AG04449 (cell line): Measurements from ENCODE around the gene UNC5C.

ENCODE experiments used
- CTCF ChIA-PET: fragments of 350-600 bp; formaldehyde crosslinking; extraction: SDS; loops from one replicate; lab custom pipeline; 2021; ENCODE audit warnings: antibody characterized with exemption; lab: Yijun Ruan, JAX
- POLR2A ChIA-PET: fragments of 400-600, 350-600 bp; formaldehyde crosslinking; extraction: SDS; loops from one replicate; lab custom pipeline; 2020; ENCODE audit warnings: antibody characterized with exemption, inconsistent platforms; lab: Yijun Ruan, JAX
- DNase-seq: peaks from one replicate; pipeline ENCODE4 v3.0.0-alpha.2; 2010; ENCODE audit warnings: low read depth, low spot score
- H3K4me3 ChIP-seq: 2 replicates; pipeline ENCODE4 v1.5.1; 2011; ENCODE audit warnings: low read depth, mild to moderate bottlenecking, control low read depth, low read length
- CTCF ChIP-seq: IDR thresholded peaks from one replicate; pipeline ENCODE4 v1.5.1; 2011; ENCODE audit warnings: mild to moderate bottlenecking, moderate library complexity, low read length, control low read depth, inconsistent platforms; ENCODE audit not compliant: insufficient read depth; ENCODE audit errors: missing control alignments

The UNC5C gene

DNA sequence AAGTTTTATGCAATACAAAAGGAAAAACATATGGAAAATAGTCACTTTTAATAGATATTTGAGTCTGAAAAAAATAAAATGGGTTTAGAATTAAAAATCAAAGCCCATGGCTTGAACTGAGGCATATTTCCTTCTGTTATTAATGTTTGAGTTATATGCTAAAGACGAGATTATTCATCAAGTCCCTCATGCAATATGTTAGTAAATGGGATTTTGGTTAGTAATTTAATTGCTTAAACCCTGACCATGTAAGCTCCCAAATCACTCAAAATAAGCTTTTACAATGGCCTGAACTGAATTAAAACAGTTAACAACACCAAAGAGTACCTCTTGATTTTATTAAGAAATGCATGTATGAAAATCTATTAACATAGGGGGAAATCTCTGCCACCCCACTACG, 12.1 kb downstream of the UNC5C start:
- ChIA-PET POLR2A (no interaction called here), CTCF (no interaction called here)
- TF ChIP-seq CTCF, result no peak
- no peak overlapping the region for H3K4me3 ChIP-seq
- DNase-seq, result no peak

DNA sequence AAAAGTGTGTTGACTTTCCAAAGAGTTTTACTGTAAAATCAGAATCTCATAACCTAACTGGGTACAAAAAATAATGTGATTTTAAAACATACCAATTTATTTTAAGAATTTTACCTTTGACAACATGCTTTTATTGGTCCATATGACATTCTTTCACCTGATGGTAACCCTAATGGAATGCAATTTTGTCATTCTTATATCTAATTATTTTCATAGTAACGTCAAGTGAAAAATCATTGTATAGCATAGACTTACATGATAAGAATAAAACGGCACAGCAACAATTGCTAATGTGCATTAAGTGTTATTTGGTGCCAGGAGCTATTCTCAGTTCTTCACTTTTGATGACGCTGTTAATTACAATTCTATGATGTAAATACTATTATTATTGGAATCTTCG, 13.6 kb downstream of the UNC5C start:
- TF ChIP-seq CTCF, result no peak
- DNase-seq, result no peak
- CTCF ChIA-PET, result no interaction called here
- H3K4me3 ChIP-seq, result no peak overlapping the region
- POLR2A ChIA-PET, result no interaction called here

DNA sequence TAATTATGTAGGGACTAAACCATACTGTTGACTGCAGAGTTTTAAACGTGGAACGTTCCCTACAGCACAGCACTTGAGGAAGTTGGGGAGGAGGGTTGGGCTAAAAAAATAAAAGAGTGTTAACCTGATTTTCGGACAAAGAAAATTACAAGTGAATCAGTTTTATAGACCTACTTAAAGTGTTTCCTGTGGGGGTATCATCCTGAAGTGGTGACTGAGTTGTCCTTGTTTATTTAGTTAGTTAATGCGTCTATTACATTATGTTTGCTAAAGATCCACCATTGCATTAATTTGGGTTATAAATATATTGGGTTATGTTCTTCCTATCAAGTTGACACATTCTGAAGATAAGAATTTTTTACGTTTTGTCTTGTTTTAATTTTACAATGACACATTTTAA, 14.7 kb downstream of the UNC5C start:
- no peak for DNase-seq
- no peak for TF ChIP-seq CTCF
- POLR2A ChIA-PET, result no interaction called here
- no peak overlapping the region for H3K4me3 ChIP-seq
- CTCF ChIA-PET, result no interaction called here

GRCh38 chr4:95533254-95533653, 15.5 kb downstream of the UNC5C start:
- no peak overlapping the region for H3K4me3 ChIP-seq
- ChIA-PET POLR2A (no interaction called here), CTCF (no interaction called here)
- no peak for DNase-seq
- TF ChIP-seq CTCF, result no peak

- POLR2A ChIA-PET, result no interaction called here
- CTCF ChIA-PET, result no interaction called here
- H3K4me3 ChIP-seq, result no peak overlapping the region
- TF ChIP-seq CTCF, result no peak
- DNase-seq, result no peak
Measured at GRCh38 chr4:95532305-95532704, 16.5 kb downstream of the UNC5C start.

DNA sequence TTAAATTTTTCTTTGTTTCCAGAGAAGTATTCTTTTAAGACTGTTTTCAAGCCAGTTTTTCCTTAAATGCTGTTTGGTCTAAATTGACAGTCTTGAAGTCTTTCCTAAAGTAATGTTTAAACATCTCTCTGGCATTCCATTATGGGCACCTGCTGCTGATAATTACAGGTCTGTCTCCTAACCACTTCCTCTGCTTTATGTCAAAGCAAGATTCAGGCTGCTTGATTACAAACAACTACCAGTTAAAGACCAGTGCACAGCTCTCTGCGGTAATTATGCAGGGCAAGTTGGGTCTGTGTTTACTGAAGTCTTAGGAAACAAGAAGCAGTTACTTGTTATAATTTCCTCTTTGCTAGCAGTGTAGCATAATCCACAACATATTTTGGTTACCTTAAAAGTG, 17.6 kb downstream of the UNC5C start:
- POLR2A ChIA-PET, result no interaction called here
- TF ChIP-seq CTCF, result no peak
- no peak for DNase-seq
- no peak overlapping the region for H3K4me3 ChIP-seq
- CTCF ChIA-PET, result no interaction called here

GRCh38 chr4:95529946-95530345, 18.8 kb downstream of the UNC5C start:
- POLR2A ChIA-PET, result no interaction called here
- no peak for DNase-seq
- TF ChIP-seq CTCF, result no peak
- CTCF ChIA-PET, result no interaction called here
- H3K4me3 ChIP-seq, result no peak overlapping the region
